ENCODE data around the gene INPP4B. TPM values are rescaled to one million over a fixed set of nuclear protein-coding genes. Genes with fewer than 3 reads are reported as not detected.

The INPP4B gene
- total RNA-seq, 1 donor = 46.9 TPM

- Histone ChIP-seq H3K9me3 (ENCODE audit: low read depth, low read length) (no peaks in the 10 kb centered on the region), H3K27me3 (ENCODE audit: insufficient read depth, low read length) (no peaks in the 10 kb centered on the region), H3K4me1 (ENCODE audit: insufficient read depth, low read length) (no peaks in the 10 kb centered on the region), H3K4me3 (ENCODE audit: low read length) (no peak overlapping the region)
These were observed 812.0 kb downstream of the INPP4B start for GRCh38 chr4:142034101-142034500.

- H3K27me3 ChIP-seq (ENCODE audit: insufficient read depth, low read length) = no peaks in the 10 kb centered on the region
- H3K4me1 ChIP-seq (ENCODE audit: insufficient read depth, low read length) = no peaks in the 10 kb centered on the region
- H3K9me3 ChIP-seq (ENCODE audit: low read depth, low read length) = no peaks in the 10 kb centered on the region
- H3K4me3 ChIP-seq (ENCODE audit: low read length) = no peak overlapping the region
These were observed 816.1 kb downstream of the INPP4B start for GRCh38 chr4:142030010-142030409.

GRCh38 chr4:142021761-142022160 is 824.3 kb downstream of the INPP4B start:
- H3K4me3 ChIP-seq (ENCODE audit: low read length) = no peak overlapping the region

GRCh38 chr4:142021181-142021580 is 824.9 kb downstream of the INPP4B start:
- Histone ChIP-seq H3K9me3 (ENCODE audit: low read depth, low read length) (no peaks in the 10 kb centered on the region), H3K4me1 (ENCODE audit: insufficient read depth, low read length) (no peaks in the 10 kb centered on the region), H3K4me3 (ENCODE audit: low read length) (no peak overlapping the region), H3K27me3 (ENCODE audit: insufficient read depth, low read length) (no peaks in the 10 kb centered on the region)

More at GRCh38 chr4:142021761-142022160, 824.3 kb downstream of the INPP4B start:
- H3K9me3 ChIP-seq (ENCODE audit: low read depth, low read length) = no peaks in the 10 kb centered on the region
- H3K4me1 ChIP-seq (ENCODE audit: insufficient read depth, low read length) = no peaks in the 10 kb centered on the region
- no peaks in the 10 kb centered on the region for H3K27me3 ChIP-seq (ENCODE audit: insufficient read depth, low read length)

- H3K4me3 ChIP-seq (ENCODE audit: low read length) = no peak overlapping the region
- peaks cover 5% of the 10 kb centered on the region for H3K9me3 ChIP-seq (ENCODE audit: low read depth, low read length)
- H3K27me3 ChIP-seq (ENCODE audit: insufficient read depth, low read length) = no peaks in the 10 kb centered on the region
- no peaks in the 10 kb centered on the region for H3K4me1 ChIP-seq (ENCODE audit: insufficient read depth, low read length)
These were observed 830.1 kb downstream of the INPP4B start for GRCh38 chr4:142016031-142016430.

GRCh38 chr4:142009751-142010150 is 836.4 kb downstream of the INPP4B start:
- Histone ChIP-seq H3K4me3 (ENCODE audit: low read length) (no peak overlapping the region), H3K4me1 (ENCODE audit: insufficient read depth, low read length) (no peaks in the 10 kb centered on the region), H3K9me3 (ENCODE audit: low read depth, low read length) (peaks cover 15% of the 10 kb centered on the region), H3K27me3 (ENCODE audit: insufficient read depth, low read length) (no peaks in the 10 kb centered on the region)

- Histone ChIP-seq H3K27me3 (ENCODE audit: insufficient read depth, low read length) (no peaks in the 10 kb centered on the region), H3K4me1 (ENCODE audit: insufficient read depth, low read length) (no peaks in the 10 kb centered on the region), H3K4me3 (ENCODE audit: low read length) (no peak overlapping the region), H3K9me3 (ENCODE audit: low read depth, low read length) (peaks cover 8% of the 10 kb centered on the region)
These were observed 840.6 kb downstream of the INPP4B start for GRCh38 chr4:142005519-142005918.

- Histone ChIP-seq H3K9me3 (ENCODE audit: low read depth, low read length) (no peaks in the 10 kb centered on the region), H3K4me3 (ENCODE audit: low read length) (no peak overlapping the region), H3K27me3 (ENCODE audit: insufficient read depth, low read length) (no peaks in the 10 kb centered on the region), H3K4me1 (ENCODE audit: insufficient read depth, low read length) (no peaks in the 10 kb centered on the region)
These were observed 846.5 kb downstream of the INPP4B start for GRCh38 chr4:141999446-142000143.

- Histone ChIP-seq H3K27me3 (ENCODE audit: insufficient read depth, low read length) (no peaks in the 10 kb centered on the region), H3K9me3 (ENCODE audit: low read depth, low read length) (no peaks in the 10 kb centered on the region), H3K4me1 (ENCODE audit: insufficient read depth, low read length) (no peaks in the 10 kb centered on the region), H3K4me3 (ENCODE audit: low read length) (no peak overlapping the region)
These were observed 851.0 kb downstream of the INPP4B start for GRCh38 chr4:141995056-141995455.

- H3K27me3 ChIP-seq (ENCODE audit: insufficient read depth, low read length) = no peaks in the 10 kb centered on the region
- H3K4me3 ChIP-seq (ENCODE audit: low read length) = no peak overlapping the region
- no peaks in the 10 kb centered on the region for H3K9me3 ChIP-seq (ENCODE audit: low read depth, low read length)
These were observed 868.7 kb downstream of the INPP4B start for GRCh38 chr4:141977433-141977832.

More at GRCh38 chr4:141977433-141977832, 868.7 kb downstream of the INPP4B start:
- H3K4me1 ChIP-seq (ENCODE audit: insufficient read depth, low read length) = no peaks in the 10 kb centered on the region

Measured in mononuclear cell (primary cell).